H9 (cell line): ENCODE measurements around the gene C1QTNF1. TPM values are rescaled to one million over a fixed set of nuclear protein-coding genes. Genes with fewer than 3 reads are reported as not detected.

Experiments used
- DNase-seq: peaks from one replicate; pipeline ENCODE4 v3.0.0-alpha.2; 2017
- H2AFZ ChIP-seq: one replicate; pipeline ENCODE4 v1.6.1; 2013; ENCODE audit warnings: mild to moderate bottlenecking, low read length, control low read depth, moderate library complexity
- H2AK5ac ChIP-seq: 2 replicates; pipeline ENCODE4 v1.6.1; 2013; ENCODE audit warnings: low read length, control low read depth, mixed read lengths; ENCODE audit not compliant: insufficient read length
- H2BK120ac ChIP-seq: one replicate; pipeline ENCODE4 v1.6.1; 2013; ENCODE audit warnings: low read depth, mild to moderate bottlenecking, low read length, control low read depth, inconsistent platforms; ENCODE audit not compliant: poor library complexity, severe bottlenecking
- H2BK12ac ChIP-seq: 2 replicates; pipeline ENCODE4 v1.6.1; 2013; ENCODE audit warnings: low read length, control low read depth, mixed read lengths, low read depth; ENCODE audit not compliant: insufficient read length
- H2BK15ac ChIP-seq: 2 replicates; pipeline ENCODE4 v1.6.1; 2013; ENCODE audit warnings: low read depth, low read length, control low read depth
- H2BK20ac ChIP-seq: one replicate; pipeline ENCODE4 v1.6.1; 2013; ENCODE audit warnings: low read depth, mild to moderate bottlenecking, low read length, control low read depth, inconsistent platforms; ENCODE audit not compliant: poor library complexity, severe bottlenecking
- H2BK5ac ChIP-seq: 2 replicates; pipeline ENCODE4 v1.6.1; 2013; ENCODE audit warnings: low read length, control low read depth, mixed read lengths; ENCODE audit not compliant: insufficient read length
- H3K14ac ChIP-seq: 2 replicates; pipeline ENCODE4 v1.6.1; 2013; ENCODE audit warnings: low read length, control low read depth; ENCODE audit not compliant: insufficient read depth
- H3K18ac ChIP-seq: 2 replicates; pipeline ENCODE4 v1.6.1; 2013; ENCODE audit warnings: low read depth, mild to moderate bottlenecking, mixed read lengths, low read length, control low read depth; ENCODE audit not compliant: insufficient read length
- H3K23ac ChIP-seq: 2 replicates; pipeline ENCODE4 v1.6.1; 2013; ENCODE audit warnings: low read length, control low read depth, mixed read lengths, low read depth; ENCODE audit not compliant: insufficient read length
- H3K23me2 ChIP-seq: 2 replicates; pipeline ENCODE4 v1.6.1; 2013; ENCODE audit warnings: low read depth, mild to moderate bottlenecking, mixed read lengths, low read length, control low read depth; ENCODE audit not compliant: insufficient read length, poor library complexity, severe bottlenecking
- H3K27ac ChIP-seq: 2 replicates; pipeline ENCODE4 v1.5.1; 2013; ENCODE audit warnings: low read length, control low read depth, mixed read lengths, low read depth; ENCODE audit not compliant: insufficient read length
- H3K27me3 ChIP-seq: 2 replicates; pipeline ENCODE4 v1.6.1; 2013; ENCODE audit warnings: low read length, control low read depth, inconsistent platforms; ENCODE audit not compliant: insufficient read depth
- H3K4ac ChIP-seq: 2 replicates; pipeline ENCODE4 v1.6.1; 2013; ENCODE audit warnings: low read depth, mild to moderate bottlenecking, control low read depth, inconsistent platforms, low read length, moderate library complexity
- H3K4me1 ChIP-seq: 2 replicates; pipeline ENCODE4 v1.6.1; 2013; ENCODE audit warnings: low read length, control low read depth, inconsistent platforms; ENCODE audit not compliant: insufficient read depth
- H3K4me2 ChIP-seq: 2 replicates; pipeline ENCODE4 v1.6.1; 2013; ENCODE audit warnings: low read length, control low read depth, mixed read lengths; ENCODE audit not compliant: insufficient read length, insufficient read depth
- H3K56ac ChIP-seq: 2 replicates; pipeline ENCODE4 v1.6.1; 2013; ENCODE audit warnings: low read depth, mild to moderate bottlenecking, mixed read lengths, low read length, control low read depth; ENCODE audit not compliant: insufficient read length
- H3K79me1 ChIP-seq: 2 replicates; pipeline ENCODE4 v1.6.1; 2013; ENCODE audit warnings: low read depth, mild to moderate bottlenecking, moderate library complexity, low read length, control low read depth, inconsistent platforms; ENCODE audit not compliant: insufficient read depth, poor library complexity, severe bottlenecking
- H3K79me2 ChIP-seq: 2 replicates; pipeline ENCODE4 v1.6.1; 2013; ENCODE audit warnings: low read length, control low read depth, inconsistent platforms; ENCODE audit not compliant: insufficient read depth
- H3K9ac ChIP-seq: 2 replicates; pipeline ENCODE4 v1.6.1; 2013; ENCODE audit warnings: low read length, control low read depth, mixed read lengths; ENCODE audit not compliant: insufficient read length; ENCODE audit errors: extremely low read depth
- H3K9me3 ChIP-seq: one replicate; pipeline ENCODE4 v1.6.1; 2013; ENCODE audit warnings: low read depth, low read length, inconsistent platforms; ENCODE audit not compliant: control insufficient read depth
- H3T11ph ChIP-seq: one replicate; pipeline ENCODE4 v1.6.1; 2013; ENCODE audit warnings: mild to moderate bottlenecking, low read length, control low read depth, inconsistent platforms
- H4K20me1 ChIP-seq: one replicate; pipeline ENCODE4 v1.6.1; 2013; ENCODE audit not compliant: control insufficient read depth, insufficient read length, insufficient read depth
- H4K5ac ChIP-seq: 2 replicates; pipeline ENCODE4 v1.6.1; 2013; ENCODE audit warnings: low read depth, mild to moderate bottlenecking, mixed read lengths, low read length, control low read depth; ENCODE audit not compliant: insufficient read length
- H4K8ac ChIP-seq: replicated peaks from 2 replicates; pipeline ENCODE4 v1.6.1; 2013; ENCODE audit warnings: low read length, control low read depth, mixed read lengths, low read depth; ENCODE audit not compliant: insufficient read length
- H4K91ac ChIP-seq: 2 replicates; pipeline ENCODE4 v1.6.1; 2013; ENCODE audit warnings: low read depth, mild to moderate bottlenecking, moderate library complexity, mixed read lengths, low read length, control low read depth; ENCODE audit not compliant: insufficient read length
- H3K27ac Mint-ChIP-seq, 3 experiments: 2 replicates in 2 of 3; 3 replicates in 1 of 3; pipeline ENCODE4 v1.8.0; 2020 to 2021; ENCODE audit warnings: mixed read lengths in 3 of 3, mild to moderate bottlenecking in 1 of 3, moderate library complexity in 1 of 3
- H3K27me3 Mint-ChIP-seq: 2 replicates; pipeline ENCODE4 v1.8.0; 2021; ENCODE audit warnings: low read depth, mild to moderate bottlenecking, moderate library complexity, mixed read lengths
- H3K36me3 Mint-ChIP-seq, 3 experiments: 2 replicates in 2 of 3; 3 replicates in 1 of 3; pipeline ENCODE4 v1.8.0; 2020 to 2021; ENCODE audit warnings: low read depth in 3 of 3, mixed read lengths in 3 of 3; ENCODE audit not compliant: insufficient read depth in 1 of 3
- H3K4me1 Mint-ChIP-seq, 2 experiments: 2 replicates each; pipeline ENCODE4 v1.8.0; 2020; ENCODE audit warnings: mixed read lengths in 2 of 2
- H3K4me3 Mint-ChIP-seq, 2 experiments: 2 replicates in 1 of 2; 3 replicates in 1 of 2; pipeline ENCODE4 v1.8.0; 2020 to 2021; ENCODE audit warnings: mild to moderate bottlenecking in 2 of 2, mixed read lengths in 2 of 2, moderate library complexity in 1 of 2
- H3K9me3 Mint-ChIP-seq, 2 experiments: 2 replicates in 1 of 2; 3 replicates in 1 of 2; pipeline ENCODE4 v1.8.0; 2020; ENCODE audit warnings: mild to moderate bottlenecking in 2 of 2, mixed read lengths in 2 of 2, moderate library complexity in 1 of 2
- WGBS: extraction: QIAGEN DNeasy Blood & Tissue Kit; methylation state at CpG from one replicate; pipeline ENCODE4 v1.1.7; 2013; ENCODE audit warnings: missing lambda C conversion rate, low lambda C conversion rate, mixed read lengths; ENCODE audit not compliant: insufficient read length; ENCODE audit errors: extremely low coverage; 5-methylcytosine and 5-hydroxymethylcytosine counted together
- total RNA-seq: library from RNA; stranded (reverse); gene quantifications from 2 replicates; pipeline ENCODE4 v1.2.1, GENCODE V29; 2021
- TF ChIP-seq, protein P1 (sequence below): fragments of 200-600 bp; sonication (generic); conservative IDR thresholded peaks from 3 replicates; pipeline ENCODE4 v1.8.0; 2021; ENCODE audit warnings: antibody characterized with exemption, mild to moderate bottlenecking

Gene C1QTNF1
- total RNA-seq, 1 experiment from 2014 or later: 0.96 TPM

DNA sequence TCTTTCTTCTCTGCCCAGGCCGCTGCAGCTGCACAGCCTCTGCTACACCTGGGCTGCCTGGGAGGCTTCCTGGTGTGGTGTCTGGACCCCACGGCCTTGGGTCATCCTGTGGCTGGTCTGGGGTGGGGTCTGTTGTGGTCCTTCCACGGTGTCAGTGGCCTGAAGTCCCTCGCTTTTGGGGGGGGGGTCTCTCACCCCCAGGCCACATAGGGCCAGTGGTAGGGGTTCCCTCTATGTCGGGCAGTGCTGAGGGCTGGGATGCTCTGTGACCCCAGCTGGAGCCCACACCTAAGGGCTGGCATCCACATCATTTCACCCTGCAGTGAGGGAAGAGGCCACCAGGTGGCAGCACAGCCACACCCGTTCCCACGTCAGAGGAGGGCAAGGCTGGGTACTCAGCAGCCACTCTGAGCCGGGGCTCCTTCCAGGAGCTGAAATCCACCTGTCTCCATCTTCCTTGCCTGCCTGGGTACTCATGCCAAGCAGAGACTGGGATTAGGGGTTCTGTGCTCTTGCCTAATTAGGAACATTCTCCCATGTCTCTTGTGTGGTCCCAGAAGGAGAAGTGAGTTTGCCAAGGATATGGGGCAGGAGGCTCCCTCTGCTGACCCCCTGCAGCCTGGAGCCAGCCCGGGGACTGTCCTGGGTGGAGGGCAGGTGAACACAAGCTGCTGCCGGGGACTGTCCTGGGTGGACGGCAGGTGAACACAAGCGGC lies 63.6 kb downstream of the C1QTNF1 start:
- Histone ChIP-seq H2AFZ (no peak overlapping the region), H3K4me2 (no peak overlapping the region), H3K79me1 (no peaks in the 10 kb centered on the region), H3T11ph (no peak overlapping the region), H3K9me3 (no peaks in the 10 kb centered on the region), H3K56ac (no peak overlapping the region), H4K8ac (no peak overlapping the region), H3K27ac (no peak overlapping the region), H2AK5ac (no peak overlapping the region), H3K4me1 (no peaks in the 10 kb centered on the region), H2BK20ac (no peak overlapping the region), H3K18ac (no peak overlapping the region), H4K20me1 (no peaks in the 10 kb centered on the region), H3K23me2 (no peaks in the 10 kb centered on the region), H3K79me2 (no peaks in the 10 kb centered on the region), H3K27me3 (no peaks in the 10 kb centered on the region), H3K9ac (no peak overlapping the region), H2BK15ac (no peak overlapping the region), H4K5ac (no peak overlapping the region), H3K23ac (no peak overlapping the region), H2BK5ac (no peak overlapping the region), H4K91ac (no peak overlapping the region), H2BK12ac (no peak overlapping the region), H3K14ac (no peak overlapping the region), H3K4ac (no peak overlapping the region), H2BK120ac (no peak overlapping the region)
- TF ChIP-seq, protein P1, sequence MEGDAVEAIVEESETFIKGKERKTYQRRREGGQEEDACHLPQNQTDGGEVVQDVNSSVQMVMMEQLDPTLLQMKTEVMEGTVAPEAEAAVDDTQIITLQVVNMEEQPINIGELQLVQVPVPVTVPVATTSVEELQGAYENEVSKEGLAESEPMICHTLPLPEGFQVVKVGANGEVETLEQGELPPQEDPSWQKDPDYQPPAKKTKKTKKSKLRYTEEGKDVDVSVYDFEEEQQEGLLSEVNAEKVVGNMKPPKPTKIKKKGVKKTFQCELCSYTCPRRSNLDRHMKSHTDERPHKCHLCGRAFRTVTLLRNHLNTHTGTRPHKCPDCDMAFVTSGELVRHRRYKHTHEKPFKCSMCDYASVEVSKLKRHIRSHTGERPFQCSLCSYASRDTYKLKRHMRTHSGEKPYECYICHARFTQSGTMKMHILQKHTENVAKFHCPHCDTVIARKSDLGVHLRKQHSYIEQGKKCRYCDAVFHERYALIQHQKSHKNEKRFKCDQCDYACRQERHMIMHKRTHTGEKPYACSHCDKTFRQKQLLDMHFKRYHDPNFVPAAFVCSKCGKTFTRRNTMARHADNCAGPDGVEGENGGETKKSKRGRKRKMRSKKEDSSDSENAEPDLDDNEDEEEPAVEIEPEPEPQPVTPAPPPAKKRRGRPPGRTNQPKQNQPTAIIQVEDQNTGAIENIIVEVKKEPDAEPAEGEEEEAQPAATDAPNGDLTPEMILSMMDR: peak; percentile 93
- Mint-ChIP-seq H3K9me3 (no peaks in the 10 kb centered on the region), H3K27ac (no peak overlapping the region), H3K4me3 (no peak overlapping the region), H3K4me1 (peaks cover 0 to 3% of the 10 kb centered on the region in 2 experiments; a peak in 2 of 4 replicates), H3K36me3 (peaks cover 0 to 10% (median 4%) of the 10 kb centered on the region in 3 experiments; a peak in 5 of 7 replicates), H3K27me3 (no peaks in the 10 kb centered on the region)
- DNase-seq: peak; percentile 85
- no CpG with 5 or more reads among the region's 12 CpGs for WGBS
